ENCODE measurements around the gene UBE2V1.

DNA sequence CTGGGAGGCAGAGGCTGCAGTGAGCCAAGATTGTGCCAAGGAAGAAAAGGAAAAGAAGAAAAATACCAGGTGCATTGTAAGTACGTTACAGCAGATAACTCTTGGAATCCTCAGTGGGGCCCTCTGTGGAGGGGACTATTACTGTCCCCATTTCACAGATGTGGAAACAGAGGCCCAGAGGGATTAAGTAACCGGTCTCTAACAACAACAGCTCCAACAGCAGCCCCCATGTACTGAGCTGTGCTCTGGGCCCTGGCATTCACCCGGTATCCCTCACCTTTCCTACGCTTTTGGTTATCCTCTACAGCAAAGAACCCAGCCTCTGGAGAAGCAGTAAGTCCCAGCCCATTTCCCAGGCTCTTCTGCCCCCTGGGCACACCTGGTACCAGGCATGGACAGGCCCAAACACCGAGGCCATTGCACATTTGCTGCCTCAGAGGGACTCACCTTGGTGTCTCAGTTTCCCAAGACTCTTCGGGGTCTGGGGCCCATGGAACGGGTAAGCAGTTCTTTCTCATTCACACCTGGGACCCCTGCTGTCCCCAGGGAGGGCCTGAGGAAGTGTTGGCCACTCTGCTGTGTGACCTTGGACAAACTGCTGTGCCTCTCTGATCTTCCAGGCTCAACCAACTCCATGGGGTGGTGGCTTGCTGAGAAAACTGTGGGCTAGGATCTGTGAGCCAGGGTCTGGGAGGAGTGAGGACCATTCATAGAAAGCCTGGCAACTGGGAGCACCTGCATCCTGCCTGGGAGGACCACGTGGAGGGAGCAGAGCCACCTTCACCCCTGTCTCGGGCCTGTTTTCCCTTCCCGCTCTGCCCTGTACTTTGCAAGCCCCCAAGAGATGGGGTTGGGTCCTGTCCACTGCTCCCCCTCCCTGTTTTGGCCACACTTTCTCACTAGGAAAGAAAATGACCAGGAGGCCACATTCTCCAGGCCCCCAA, 70.3 kb downstream of the UBE2V1 start:
- TF ChIP-seq POLR2AphosphoS5 (IDR thresholded peaks at IDR 0.05; ENCODE audit: low read depth, low read length) (no peak), POLR2A (IDR thresholded peaks at IDR 0.05; ENCODE audit: low read depth, low read length) (no peak)
